ENCODE measurements around the gene ADCY2.

ADCY2 gene

DNA sequence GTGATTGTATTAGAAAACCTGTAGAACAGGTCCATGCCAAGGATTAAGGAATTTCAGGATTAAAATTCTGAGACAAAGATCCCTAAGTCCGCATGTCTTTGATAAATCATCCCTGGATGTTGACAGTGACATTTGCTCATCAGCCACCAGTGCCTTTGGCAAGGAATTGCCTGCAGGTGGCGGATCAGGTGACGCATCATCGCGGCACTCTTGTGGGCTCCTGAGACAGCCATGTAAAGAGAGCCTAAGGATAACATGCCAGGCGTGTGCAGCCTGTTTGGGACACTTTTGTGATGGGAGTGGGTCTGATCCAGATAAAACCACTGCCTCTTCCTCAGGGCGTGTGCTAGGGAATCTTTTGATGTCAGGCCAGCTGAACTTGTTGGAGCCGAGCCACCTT is 40.6 kb downstream of the ADCY2 start:
- no peak overlapping the region for H3K4me3 ChIP-seq (ENCODE audit: low read depth, low read length)
- TF ChIP-seq, protein P1, sequence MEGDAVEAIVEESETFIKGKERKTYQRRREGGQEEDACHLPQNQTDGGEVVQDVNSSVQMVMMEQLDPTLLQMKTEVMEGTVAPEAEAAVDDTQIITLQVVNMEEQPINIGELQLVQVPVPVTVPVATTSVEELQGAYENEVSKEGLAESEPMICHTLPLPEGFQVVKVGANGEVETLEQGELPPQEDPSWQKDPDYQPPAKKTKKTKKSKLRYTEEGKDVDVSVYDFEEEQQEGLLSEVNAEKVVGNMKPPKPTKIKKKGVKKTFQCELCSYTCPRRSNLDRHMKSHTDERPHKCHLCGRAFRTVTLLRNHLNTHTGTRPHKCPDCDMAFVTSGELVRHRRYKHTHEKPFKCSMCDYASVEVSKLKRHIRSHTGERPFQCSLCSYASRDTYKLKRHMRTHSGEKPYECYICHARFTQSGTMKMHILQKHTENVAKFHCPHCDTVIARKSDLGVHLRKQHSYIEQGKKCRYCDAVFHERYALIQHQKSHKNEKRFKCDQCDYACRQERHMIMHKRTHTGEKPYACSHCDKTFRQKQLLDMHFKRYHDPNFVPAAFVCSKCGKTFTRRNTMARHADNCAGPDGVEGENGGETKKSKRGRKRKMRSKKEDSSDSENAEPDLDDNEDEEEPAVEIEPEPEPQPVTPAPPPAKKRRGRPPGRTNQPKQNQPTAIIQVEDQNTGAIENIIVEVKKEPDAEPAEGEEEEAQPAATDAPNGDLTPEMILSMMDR (IDR thresholded peaks at IDR 0.05; ENCODE audit: low read depth, low read length) = no peak

GRCh38 chr5:7437836-7438235 is 41.9 kb downstream of the ADCY2 start:
- TF ChIP-seq, protein P1 (IDR thresholded peaks at IDR 0.05; ENCODE audit: low read depth, low read length) = no peak
- no peak overlapping the region for H3K4me3 ChIP-seq (ENCODE audit: low read depth, low read length)

DNA sequence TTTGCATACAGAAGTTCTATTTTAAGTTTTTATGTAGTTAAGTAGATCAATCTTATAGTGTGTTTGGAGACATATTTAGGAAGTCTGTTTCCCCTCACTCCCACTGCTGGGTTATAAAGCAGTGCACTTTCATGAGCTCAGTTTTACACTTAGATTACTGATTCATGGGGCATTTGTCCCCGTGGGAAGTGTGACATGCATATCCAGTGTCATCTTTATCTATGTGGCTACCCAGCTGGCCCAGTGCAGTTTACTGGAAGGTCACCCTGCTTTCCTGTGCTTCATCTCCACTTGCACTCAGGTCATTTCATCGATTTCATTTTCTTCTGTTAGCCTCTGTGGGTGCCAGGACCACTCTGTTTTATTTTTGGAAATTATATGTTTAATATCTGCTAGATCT is 49.1 kb downstream of the ADCY2 start:
- no peak overlapping the region for H3K4me3 ChIP-seq (ENCODE audit: low read depth, low read length)
- TF ChIP-seq, protein P1 (IDR thresholded peaks at IDR 0.05; ENCODE audit: low read depth, low read length) = no peak

DNA sequence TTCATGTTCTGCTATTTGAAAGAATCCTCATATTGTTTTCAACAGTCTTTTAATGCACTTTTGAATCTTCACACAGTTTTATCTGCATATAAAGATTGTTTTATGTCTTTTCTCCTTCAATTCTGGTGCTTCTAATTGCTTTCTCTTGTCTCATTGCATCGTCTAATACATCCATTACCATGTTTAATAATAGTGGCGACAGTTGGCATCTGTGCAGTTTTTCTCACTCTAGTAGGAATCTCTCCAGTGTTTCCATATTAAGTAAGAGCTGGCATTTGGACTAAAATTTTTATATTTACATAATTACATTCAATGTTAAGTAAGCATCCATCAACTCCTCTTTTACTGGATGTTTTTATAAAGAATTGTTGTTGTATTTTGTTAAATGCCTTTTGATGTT is 49.9 kb downstream of the ADCY2 start:
- TF ChIP-seq, protein P1 (IDR thresholded peaks at IDR 0.05; ENCODE audit: low read depth, low read length) = no peak
- no peak overlapping the region for H3K4me3 ChIP-seq (ENCODE audit: low read depth, low read length)

- TF ChIP-seq, protein P1 (IDR thresholded peaks at IDR 0.05; ENCODE audit: low read depth, low read length) = no peak
- H3K4me3 ChIP-seq (ENCODE audit: low read depth, low read length) = no peak overlapping the region
Observed at GRCh38 chr5:7446913-7447312, 51.0 kb downstream of the ADCY2 start.

DNA sequence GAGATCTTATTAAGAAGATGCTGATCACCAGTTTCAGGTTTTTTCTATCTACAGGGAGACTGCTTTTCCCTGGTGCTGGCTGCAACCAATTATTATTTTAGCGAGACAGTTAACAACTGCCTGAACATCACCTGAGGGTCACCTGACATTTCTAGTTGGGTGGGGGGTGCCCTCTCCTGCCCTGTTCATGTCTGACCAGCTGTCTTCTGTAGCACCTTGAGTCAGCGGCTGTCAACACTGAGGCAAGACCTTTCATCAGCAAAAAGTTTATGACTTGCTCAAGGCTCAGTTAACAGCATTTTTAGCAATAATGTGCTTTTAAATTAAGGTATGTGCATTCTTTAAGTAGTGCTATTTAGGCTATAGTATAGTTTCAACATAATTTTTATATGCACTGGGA is 58.0 kb downstream of the ADCY2 start:
- TF ChIP-seq, protein P1 (IDR thresholded peaks at IDR 0.05; ENCODE audit: low read depth, low read length) = no peak

DNA sequence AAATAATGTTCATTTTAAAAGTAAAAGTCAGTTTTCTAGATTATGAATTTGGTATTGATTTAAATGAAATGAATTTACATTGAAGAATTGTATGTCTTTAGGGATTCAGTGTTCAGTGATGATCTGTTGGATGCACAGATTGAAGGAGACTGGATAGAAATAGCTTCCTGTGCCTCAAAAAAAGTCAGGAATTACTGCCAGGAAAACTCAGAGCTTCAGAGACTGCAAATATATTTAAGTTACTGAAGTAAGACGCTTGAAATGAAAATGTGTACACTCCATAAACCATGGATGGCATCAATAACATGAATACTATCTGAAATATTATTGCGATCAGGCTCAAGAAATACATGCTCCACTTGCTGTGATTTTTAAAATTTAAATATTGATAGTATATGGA is 60.3 kb downstream of the ADCY2 start:
- TF ChIP-seq, protein P1 (IDR thresholded peaks at IDR 0.05; ENCODE audit: low read depth, low read length) = no peak
- no peak overlapping the region for H3K4me3 ChIP-seq (ENCODE audit: low read depth, low read length)

More for the DNA sequence above, 58.0 kb downstream of the ADCY2 start:
- H3K4me3 ChIP-seq (ENCODE audit: low read depth, low read length) = no peak overlapping the region
